Ecto neural progenitor cell (in vitro differentiated cells): ENCODE measurements around the gene FXYD2.

ENCODE experiments used
- DNase-seq: peaks from one replicate; pipeline ENCODE4 v3.0.0-alpha.2; 2018; ENCODE audit warnings: low spot score

Gene FXYD2

DNA sequence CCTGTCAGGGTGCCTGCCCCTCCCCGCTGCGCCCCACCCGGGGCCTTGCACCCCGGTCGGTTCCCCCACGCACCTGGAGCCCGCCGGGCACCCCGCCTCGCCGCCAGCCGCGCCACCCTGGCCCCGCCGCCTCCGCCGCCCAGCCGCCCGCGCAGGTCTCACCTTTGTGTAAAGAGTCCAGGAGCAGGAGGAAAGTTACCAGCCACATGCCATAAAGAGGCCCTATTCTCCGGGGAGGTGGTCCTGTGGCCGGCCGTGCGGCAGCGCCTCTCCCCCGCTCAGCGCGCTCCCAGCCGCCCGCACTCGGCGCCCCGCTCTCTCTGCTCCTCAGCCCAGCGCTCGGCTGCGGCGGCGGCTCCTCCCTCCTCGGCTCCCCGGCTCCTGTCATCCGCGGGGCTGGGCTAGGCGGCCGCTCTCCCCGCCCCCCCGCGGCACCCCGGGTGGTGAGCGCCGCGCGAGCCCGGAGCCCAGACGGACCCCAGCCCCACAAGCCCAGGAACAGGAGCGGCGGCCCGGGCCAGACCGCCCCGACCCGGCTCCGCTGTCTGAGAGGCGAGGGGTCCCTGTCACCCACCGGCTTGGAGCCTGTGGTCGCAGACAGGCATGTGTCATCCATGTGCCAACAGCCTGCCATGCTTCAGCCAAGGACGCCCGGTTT is 27.5 kb downstream of the FXYD2 start, which contains the start of gene DSCAML1:
Gene DSCAML1 (minus strand): TSS at position 345 of the 658 bp plus-strand sequence. CDS start 137 bp downstream, at position 208.
- DNase-seq: peak; percentile 71

DNA sequence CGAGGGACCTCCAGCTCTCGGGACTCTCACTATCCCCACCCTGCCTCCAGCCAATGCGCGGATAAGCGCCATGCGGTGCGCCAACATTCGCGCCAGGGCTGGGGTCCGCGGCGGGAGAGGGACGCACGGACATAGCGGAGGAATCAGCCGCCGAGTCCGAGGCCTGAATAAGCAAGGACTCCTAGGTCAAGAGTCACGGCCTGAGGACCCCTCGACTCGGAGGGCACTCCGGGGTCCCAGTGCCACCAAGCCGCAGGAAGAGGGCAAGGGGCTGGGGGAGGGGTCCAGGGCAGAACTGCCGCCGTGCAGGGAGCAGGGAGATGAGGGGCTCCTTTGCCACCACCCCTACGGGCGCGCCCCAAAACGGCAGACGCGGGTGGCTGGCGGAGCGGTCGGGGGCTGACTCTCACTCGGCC is 28.1 kb downstream of the FXYD2 start:
- peak; percentile 63 for DNase-seq

DNA sequence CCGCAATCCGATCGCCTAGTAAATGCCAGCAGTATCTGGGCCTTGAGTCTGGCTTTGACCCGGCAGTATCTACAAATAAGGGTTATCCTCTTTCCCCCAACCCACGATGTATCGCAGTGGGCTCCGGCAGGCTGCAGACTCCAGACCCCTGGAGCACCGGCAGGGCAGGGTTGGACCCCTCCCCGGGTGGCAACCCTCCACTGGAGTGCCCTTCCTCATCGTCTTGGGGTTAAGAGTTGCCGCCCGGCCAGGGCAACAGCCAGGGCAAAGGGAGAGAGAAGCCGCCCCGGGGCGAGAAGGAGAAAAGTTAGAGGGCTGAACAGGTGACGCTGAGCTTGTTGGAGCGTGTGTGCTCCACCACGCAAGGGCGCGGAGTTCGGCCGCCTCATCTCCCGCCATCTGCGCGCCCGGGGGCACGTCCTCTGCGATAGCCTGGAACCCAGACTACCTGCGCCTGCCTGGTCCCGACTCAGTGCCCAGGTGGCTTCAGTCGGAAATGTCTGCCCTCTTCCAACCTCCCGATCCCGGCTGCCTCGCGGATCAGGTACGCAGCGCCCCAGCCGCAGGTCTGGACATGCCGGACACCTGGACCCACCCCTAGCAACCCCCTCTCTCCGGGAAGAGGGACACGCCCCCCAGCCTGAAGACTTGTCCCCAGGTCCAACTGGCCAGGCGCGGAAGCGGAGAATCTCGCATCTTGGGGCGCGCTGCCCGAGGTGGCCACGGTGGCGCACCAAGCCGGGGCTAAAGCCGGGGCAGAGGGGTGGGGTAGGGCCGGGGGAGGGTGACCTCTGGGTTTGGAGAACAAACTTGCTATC is 28.7 kb downstream of the FXYD2 start:
- DNase-seq: peak; percentile 58

DNA sequence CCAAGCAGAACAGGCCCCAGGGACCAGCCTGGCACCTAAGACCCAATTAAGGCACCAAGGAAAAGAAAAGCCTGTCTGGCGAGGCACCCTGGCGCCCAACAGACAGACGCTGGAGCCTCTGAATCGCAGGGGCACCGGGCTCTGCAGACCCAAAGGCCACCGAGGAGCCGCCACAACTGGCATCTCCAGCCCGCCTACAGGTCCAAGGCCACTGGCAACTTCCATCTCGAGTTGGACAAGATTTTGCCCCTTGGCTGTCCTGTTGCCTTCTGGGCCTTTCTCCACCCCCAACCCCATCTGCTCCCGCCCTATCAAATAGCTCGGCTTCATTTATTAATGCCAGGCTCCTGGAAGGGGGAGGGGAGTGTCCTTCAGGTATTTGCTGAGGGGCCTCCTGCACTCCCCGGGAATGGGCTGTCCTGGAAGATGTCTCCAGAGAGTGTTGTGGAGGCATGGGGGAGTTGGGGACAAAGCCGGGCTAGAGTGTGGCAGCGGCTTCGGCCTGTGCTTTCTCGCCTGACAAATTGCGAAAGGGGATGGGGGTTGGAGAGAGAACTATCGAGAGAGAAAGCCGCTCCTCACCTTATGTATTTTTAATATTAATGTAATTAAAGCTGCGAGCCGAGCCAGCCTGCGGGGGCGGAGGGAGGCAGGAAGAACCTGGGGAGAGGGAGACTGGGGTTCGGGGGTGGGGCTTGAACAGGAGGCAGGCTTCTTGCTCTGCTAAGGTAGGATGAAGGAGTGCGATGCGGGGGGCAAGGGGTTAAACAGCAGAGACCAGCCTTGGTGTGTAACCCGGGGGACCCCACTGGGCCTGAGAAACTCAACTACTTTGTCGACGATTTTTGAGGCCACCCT is 29.5 kb downstream of the FXYD2 start:
- DNase-seq: no peak

DNA sequence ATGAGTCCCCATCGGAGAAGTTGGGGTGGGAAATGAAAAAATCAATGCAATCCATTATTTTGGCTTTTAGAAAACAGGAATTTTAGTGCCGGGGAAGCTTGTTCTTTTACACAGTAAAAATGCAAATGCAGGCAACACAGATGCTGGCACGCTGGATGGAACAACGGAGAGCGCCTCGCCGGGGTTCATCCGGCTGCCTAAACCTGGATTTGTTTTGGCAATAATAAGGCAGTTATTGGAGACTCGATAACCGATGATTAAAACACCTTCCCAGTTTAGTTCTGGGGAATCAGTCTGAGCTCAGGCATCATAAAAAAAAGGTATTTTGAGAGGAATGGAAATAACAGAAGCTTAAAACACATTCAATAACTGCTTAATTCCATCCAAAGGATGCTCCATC is 30.4 kb downstream of the FXYD2 start:
- no peak for DNase-seq

DNA sequence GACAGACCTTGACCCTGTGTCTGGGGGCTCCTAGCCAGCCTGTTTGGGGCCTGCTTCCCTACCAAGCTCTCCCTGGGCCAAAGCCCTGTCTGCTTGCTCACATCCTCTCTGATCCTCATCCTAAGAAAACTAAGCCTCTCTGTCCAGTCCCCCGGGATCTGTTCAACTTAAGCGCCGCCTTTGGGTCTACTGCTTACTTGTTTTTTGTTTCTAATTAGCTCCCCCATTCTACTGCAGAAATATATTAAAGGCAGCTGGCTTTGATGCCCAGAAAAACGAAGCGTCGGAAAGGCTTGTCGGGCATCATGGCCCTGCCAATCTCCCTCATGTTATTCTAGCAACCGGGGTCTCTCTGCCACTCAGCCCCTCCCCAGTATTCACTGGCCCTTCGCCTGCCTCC is 31.0 kb downstream of the FXYD2 start:
- DNase-seq: no peak

DNA sequence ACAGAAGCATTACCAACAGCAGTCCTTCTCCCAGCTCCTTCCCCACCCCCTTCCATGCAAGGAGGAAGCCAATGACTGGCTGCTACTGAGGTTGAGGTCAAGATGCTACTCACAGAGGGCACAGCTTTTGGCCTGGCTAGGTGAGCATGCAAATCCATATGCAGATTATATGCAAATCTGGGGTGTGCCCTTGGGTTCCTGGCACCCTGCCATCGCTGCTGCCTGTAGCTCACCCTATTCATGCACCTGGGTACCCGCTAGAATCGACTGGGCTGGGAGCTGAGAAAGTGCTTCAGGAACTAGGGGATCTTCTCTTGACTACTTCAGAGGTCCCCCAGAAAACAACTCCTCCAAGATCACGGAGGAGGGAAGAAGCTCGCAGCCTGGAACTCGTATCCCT is 31.6 kb downstream of the FXYD2 start:
- no peak for DNase-seq

DNA sequence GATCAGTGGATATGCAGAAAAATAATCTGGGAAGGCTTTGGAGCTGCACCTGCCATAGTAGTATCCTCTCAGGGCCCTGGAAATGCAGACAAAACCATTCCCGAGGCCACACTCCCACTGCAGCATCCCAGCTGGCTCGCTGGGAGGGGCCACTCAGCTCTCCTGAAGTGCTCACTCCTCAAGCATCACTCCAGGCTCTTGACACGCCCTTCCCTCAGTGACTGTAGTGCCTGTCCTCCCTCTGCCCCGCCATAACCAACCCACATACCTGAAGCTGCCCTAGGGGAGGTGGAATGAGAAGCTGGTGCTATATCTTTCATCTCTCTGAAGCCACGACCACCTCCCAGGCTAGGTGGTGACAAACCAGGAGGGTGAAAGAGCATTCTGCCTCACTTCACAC is 32.3 kb downstream of the FXYD2 start:
- no peak for DNase-seq

DNA sequence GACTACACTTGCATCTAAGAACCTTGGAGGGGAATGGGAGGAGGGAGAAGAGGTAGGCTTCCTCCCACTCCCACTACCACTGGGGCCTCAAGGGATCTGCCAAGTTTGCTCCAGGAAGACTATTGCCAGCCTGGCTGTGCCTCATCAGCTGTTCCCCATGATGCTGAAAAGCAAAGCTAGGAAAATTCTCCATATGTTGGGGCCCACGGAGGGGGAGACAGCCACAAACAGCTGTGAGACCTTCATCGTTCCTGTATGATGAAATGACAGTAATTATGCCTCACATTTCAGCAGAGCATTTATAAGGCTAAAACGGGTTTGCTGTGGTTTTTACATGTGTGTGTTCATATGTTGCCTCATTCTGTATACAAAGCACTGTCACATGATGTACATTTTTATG is 34.3 kb downstream of the FXYD2 start:
- DNase-seq: no peak

DNA sequence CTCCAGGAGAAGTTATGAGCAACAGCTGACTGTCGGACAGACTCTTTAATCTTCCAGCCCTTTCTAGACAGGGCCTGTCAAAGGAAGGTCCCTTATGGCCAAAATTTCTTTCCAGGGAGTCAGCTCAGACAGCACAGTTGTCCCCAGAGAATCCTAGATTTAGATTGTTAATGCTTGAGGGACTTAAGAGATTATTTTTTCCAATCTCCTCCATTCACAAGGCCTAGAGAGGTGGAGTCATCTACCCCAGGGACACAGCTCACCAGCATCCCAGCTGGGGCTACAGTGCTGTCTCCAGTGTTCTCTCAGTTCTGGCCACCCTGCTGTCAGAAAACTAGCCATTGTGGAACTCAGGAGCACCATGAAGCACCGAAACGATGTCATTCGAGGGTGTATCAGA is 35.3 kb downstream of the FXYD2 start:
- no peak for DNase-seq

DNA sequence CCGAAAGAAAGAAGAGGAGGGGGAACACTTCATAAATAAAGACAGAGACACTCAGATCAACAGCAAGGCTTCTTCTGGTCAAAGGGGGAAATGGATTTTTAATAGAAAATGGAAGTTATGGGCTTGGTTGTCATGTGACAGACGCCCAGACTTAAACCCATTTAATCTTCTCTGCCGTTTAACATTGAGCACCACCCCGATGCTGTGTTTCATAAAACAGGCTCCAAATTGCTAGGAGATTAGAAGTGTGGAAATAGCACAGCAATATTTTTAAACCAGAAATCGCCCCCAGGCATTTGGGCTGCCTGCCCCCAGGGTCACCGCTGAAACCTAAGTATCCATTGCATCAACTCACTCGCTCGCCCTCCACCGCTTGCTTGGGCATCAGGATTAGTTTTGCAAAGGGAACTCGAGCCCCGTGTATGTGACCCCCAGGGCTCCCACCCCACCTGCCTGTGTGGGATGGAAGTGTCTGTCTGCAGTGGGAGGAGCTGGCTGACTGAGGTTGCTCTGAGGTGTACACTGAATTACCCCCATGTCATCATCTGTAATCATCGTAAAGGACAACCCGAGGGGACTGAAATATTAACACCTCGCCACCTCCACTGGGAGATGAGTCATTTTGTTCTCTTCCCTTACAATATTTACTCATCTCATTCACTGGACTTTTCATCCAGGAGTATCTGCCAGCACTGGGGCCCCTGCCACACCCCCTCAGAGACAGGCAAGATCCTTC is 38.2 kb downstream of the FXYD2 start:
- no peak for DNase-seq

DNA sequence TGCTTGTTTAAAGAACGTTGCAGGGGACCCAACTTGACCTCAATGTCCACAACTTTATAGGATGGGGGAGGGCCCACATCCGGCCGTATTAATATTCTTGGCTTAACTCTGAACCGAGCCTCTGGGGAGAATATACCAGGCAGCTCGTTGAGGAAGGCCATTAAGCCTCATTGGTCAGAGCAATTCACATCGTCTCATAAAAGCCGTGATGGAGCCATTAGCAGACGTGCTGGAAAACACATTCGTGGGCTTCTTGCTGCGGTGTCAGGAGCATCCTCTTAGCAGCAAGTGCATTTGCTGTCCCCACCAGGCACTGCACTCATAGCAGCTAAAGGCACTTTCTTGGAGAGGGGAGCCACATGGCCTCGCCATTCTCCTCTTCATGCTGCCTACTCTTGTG is 42.4 kb downstream of the FXYD2 start:
- DNase-seq: no peak

DNA sequence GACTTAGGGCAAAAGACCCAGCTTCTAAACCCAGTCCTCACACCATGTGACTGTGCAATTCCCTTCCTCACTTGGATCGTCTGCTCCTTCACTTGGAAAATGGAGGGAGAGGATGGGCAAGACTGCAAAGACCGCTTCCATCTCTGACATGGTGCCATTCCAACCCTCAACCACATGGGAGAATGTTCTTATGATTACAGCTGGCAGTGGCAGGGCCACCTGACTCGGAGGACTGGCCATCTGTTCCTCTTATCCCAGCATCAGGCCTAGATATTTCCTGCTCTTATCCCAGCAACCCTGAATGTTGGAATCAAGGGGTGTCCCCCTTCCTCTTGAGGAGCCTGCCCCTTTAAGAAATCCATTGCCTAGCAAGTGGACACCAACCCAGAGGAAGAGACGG is 42.9 kb downstream of the FXYD2 start:
- DNase-seq: no peak

DNA sequence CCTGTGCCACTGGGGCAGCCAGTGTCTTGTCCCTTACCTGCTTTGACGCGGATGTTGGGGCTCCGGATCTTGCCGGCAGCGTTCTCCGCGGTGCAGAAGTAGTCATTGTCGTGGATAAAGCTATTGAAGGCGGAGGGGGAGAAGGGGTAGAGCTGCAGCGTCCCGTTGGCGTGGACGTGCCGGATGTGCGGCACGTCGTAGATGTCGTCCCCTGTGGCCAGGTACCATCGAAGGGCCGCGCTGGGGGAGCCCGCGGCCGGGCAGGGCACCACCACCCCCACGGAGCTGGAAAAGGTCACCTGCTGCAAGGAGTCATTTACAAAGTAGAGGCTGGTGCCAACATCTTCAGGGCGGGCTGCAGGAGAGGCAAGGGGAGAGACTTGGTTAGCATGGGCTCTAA is 44.1 kb downstream of the FXYD2 start:
- DNase-seq: no peak

DNA sequence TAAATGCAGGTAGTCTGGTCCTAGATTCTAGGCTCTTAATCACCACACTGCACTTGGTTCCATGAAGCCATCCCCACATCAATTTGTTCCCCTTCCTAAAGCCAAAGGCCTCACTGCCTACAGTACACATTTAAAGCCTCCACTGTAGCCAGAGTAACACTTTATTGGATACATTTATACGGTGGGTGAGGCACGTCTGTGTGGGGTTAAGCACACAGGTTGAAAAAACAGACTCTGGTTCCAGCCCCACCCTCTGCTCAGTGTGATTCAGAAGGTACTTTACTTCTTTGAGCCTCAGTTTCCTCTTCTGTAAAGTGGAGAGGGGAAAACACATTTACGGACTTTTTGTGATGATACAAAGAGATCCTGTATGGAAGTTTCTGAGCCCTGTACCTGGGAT is 50.0 kb downstream of the FXYD2 start:
- DNase-seq: no peak

DNA sequence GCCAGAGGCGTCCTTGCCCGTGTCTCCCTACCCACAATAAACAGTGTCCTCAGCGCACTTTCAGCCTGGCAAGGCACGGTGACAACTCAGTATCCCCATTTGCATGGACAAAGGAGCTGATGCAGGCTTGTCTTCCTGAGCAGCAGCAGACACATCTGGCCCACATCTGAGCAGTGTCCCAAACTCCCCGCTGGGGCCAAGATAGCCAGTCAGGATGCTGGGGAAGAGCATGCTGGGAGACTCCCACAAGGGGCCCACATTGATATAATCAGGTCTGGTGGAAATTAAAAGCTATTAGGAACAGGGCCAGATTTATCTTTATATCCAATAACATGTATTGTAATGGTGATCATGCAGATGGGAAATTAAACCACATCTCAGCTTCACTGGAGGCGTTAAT is 52.2 kb downstream of the FXYD2 start:
- DNase-seq: no peak

DNA sequence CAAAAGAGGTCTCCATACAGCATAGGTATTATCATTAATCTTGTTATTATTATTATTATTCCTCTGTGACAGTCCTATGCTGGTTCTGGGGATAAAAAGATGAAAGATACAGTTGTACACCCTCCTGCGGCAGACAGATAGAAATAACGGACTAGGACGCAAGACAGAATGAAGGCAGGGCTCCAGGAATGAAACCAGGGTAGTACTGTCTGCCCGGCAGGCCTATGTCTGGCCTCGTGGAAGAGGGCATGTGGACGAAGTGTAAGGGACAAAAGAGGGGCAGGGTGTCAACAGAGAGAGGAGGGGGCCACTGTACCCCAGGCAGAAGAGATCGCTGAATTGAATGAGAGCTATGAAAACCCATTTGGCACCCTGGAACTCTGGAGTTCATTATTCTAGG is 52.7 kb downstream of the FXYD2 start:
- DNase-seq: no peak

DNA sequence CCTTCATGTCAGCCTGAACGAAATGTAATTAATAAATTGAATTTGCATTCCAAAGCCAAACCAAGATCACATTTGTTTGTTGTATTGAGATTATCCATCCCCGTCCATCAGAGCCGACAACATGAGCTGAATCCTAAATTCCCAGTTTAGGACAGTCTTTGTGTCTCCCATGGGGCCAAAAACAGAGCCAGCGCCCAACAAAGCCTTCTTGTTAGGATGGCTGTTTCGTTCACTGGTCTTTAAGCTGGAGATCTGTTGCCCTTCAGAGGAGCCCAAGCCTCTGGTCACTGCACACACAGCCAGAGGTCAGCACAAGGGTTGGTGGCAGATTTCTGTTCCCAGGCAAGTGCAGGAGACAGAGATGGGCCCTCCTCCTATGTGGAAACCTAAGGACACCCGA is 53.3 kb downstream of the FXYD2 start:
- no peak for DNase-seq

DNA sequence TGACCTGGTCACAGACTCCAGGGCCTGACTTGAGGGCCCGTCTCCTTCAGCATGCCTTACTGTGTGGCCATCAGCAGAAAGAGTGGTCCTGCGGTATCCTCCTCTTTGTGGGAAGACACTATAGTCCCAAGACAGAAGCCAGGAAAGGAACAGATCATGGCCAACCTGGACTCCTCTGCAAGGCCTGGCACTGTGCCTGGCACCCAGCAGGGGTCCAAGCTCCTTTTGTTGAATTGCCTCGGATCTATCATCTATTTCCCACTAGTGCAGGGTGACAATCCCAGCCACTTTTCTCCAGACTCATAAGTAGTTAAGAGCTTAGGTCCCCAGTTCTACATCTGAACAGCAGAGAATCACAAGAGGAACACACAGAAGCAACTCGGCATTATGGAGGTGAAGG is 54.5 kb downstream of the FXYD2 start:
- DNase-seq: no peak
